HG03066 (cell line): ENCODE data around the gene DIS3L.
"Not testable (repeated sequence)": the region's sequence is repeated elsewhere in the genome, so short reads cannot be mapped to it uniquely, and the experiment has no call there.

Source experiments
- ATAC-seq: cut with Tn5 transposase; IDR thresholded peaks from one replicate; pipeline ENCODE4 v1.9.1; 2021; ENCODE audit warnings: low read depth; ENCODE audit not compliant: unreplicated experiment

The DIS3L gene

DNA sequence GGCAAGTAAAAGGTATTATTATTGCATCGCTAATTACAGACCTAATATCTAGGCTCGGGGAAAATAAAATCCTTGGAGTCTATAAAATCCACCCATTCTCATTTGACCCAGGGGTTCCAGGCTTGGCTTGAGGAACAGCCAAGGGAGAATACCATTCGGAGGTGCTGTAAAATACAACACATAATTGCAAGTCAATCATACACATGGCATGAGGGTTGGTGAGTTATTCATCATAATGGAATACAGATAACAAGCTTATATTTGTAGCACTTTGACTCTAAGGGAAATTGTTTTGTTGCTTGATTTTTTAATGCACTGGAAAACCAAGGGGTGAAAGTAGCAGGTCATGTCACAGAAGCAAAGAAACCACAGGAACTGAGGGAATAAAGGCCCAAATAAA lies 16.8 kb upstream of the DIS3L start:
- no peak for ATAC-seq

DNA sequence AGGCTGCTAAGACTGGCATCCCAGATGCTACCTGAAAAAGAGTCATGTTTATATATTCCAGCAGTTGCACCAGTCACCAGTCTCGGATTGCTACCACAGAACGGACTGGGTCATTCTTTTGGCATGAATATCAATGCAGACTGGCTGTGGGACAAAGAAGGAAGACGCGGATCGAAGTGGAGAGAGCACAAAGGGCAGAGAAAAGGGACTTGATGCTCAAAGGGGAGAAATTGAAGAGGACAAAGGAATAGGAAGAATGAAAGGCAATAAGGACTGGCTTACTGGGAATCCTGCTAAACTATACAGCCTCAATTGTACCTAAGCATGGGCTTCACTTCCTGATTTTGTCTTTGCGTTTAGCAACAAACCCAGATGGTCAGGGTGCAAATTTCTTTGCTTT lies 15.3 kb upstream of the DIS3L start:
- no peak for ATAC-seq

DNA sequence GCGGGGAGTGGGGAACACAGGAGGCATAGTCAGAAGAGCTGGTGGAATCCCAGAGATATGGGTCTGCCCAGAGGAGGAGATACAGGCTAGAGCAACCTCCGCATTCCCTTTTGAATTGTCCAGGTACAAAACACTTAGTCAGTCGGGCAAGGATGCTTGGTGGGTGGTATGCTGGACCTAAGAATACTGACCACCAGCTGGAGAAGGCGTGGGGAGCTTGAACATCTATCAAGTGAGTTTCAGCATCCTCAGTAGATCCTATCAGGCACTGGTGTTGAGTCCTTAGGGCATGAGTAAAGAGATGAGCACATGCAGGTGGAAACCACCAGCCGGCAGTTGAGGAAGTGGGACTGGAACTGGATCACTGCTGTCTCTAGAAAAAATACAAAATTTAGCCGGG lies 14.7 kb upstream of the DIS3L start:
- ATAC-seq = no peak

DNA sequence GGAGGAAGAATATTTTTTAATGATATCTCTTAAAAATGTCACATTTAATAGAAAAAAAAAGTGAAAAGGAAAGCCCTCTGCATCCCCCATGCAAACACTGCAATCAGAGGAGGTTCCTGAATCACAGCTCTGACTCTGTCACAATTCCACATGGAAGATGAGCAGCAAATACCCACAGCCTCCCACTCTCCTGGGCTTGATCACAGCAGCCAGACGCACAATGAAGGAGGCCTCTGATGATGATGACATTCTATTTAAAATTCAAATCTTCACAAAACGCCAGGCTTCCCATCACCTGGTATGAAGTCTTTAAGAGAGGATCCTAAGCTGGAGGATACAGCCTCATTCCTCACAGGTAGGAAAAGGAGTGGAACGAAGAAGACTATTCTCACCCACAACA lies 9.1 kb upstream of the DIS3L start:
- no peak for ATAC-seq

DNA sequence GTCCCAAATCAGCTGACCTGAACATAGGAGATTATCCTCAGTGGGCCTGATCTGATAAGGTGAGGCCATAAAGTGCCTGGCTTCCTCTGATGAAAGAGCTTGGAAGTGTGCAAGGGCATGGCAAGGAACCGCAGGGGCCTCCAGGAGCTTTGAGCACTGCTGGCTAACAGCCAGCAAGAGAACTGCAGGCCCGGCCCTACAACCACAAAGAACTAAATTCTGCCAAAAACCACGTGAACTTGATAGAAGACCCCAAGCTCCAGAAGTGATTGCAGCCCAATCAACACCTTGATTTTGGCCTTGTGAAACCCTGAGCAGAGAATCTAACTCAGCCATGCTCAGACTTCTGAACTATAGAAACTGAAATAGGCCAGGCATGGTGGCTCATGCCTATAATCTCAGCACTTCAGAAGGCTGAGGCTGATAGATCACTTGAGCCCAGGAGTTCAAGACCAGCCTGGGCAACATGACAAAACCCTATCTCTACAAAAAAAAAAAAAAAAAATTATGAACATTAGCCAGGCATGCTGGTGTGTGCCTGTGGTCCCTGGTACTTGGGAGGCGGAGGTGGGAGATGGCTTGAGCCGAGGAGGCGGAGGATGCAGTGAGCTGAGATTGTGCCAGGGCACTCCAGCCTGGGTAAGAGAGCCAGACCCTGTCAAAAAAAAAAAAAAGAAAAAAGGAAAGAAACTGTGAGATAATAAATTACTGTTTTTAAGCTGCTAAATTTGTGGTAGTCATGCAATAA lies 7.7 kb upstream of the DIS3L start:
- no peak for ATAC-seq

DNA sequence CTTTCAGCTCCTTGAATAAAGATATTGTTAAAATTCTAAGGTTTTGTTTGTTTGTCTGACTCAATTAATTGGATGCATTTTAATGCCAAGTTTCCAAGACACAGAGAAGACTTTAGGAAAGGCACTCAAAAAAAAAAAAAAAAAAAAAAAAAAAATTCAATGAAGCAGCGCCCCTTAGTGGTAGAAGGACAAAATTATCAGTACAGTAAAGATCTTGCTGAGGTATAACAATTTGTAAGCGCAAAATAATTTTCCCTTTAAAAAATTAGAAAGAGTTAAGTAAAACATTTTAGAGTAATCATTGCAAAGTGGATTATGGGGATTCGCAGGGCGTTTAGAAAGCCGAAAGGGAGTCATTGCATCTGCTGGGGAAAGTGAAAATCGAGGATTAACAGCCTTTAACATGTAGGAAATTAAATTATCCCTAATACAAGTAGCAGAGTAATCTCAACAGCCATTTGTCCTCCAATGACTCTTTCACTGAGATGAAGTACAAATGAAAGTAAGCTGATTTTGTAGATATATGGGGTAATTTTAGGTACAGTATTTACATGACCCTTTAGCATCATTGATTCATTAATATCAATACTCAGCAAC lies 5.8 kb upstream of the DIS3L start:
- no peak for ATAC-seq

DNA sequence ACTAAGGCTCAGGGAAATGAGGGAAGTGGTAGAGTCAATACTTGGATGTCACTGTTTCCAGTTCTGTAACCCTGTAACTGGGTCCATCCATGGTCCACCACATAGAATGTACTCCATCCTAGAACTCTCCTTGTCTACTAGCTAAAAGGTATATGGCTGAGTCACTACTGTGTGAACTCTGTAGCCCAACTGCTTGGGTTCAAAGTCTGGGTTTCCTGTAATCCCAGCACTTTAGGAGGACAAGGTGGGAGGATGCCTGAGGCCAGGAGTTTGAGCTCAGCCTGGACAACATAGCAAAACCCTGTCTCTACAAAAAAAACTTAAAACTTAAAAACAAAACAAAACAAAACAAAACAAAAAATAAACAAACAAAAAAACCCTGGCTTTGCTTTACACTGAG lies 5.3 kb upstream of the DIS3L start:
- ATAC-seq = no peak

DNA sequence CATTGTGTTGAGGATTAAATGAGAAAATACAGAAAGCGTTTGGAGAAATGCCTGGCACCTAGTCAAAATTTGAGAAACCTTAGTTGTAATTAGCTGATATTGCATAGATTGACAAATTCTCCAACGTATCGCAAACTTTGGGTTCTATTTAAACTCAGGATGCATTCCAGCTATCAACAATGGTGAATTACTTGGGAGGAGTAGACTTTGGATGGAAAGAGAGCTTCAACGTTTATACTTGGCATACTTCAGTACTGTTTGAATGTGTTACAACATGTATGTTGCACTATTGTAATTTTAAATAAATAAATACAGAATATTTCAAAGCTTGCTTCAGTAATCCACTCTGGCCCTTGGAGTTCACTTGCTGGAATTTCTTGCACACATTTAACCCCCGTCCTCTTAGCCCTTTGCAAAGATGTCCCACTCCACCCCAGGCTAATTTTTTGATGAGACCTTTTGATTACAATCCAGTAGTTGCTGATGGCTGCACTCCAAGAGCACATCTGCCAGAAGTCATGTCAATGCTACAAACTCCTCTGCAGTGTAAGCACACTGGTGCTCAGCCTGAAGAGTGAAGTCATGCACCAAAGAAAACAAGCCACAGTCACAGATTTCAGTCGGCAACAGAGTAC lies 4.7 kb upstream of the DIS3L start:
- no peak for ATAC-seq

DNA sequence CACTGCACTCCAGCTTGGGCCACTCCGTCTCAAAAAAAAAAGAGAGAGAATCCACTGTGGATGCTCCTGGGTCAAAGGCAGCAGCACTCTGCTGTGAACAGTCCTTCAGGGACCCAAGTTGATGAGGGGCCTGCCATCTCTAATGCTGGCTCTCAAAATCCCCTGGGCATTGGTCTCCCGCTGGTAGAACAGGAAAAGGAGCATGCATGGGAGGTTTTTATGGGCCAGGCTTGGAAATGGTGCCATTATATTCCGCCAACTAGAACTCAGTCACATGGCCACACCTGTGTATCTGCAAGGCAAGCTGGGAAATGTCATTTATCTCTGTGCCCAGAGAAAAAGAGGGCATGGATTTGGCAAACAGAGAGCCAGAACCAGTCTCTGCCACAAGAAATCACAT lies 3.4 kb upstream of the DIS3L start:
- no peak for ATAC-seq

DNA sequence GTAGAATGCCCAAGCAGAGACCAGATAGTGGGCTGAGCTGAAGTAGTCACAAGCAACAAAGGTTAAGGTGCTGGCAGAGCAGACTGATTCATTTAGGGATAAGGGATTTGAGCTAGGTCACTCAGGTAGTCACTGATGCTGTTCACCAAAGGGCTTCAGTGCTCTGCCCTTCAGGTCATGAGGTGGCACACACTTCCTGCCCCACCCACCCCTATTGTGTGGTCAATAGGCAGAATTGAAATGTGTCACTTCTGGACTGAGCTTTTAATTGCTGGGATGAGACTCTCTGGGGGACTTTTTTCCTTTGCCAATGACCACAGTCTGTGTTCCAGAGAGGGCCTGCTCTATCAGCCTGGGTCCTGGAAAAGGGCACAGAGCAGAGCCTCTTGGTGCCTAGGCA lies 2.9 kb upstream of the DIS3L start:
- ATAC-seq = no peak

DNA sequence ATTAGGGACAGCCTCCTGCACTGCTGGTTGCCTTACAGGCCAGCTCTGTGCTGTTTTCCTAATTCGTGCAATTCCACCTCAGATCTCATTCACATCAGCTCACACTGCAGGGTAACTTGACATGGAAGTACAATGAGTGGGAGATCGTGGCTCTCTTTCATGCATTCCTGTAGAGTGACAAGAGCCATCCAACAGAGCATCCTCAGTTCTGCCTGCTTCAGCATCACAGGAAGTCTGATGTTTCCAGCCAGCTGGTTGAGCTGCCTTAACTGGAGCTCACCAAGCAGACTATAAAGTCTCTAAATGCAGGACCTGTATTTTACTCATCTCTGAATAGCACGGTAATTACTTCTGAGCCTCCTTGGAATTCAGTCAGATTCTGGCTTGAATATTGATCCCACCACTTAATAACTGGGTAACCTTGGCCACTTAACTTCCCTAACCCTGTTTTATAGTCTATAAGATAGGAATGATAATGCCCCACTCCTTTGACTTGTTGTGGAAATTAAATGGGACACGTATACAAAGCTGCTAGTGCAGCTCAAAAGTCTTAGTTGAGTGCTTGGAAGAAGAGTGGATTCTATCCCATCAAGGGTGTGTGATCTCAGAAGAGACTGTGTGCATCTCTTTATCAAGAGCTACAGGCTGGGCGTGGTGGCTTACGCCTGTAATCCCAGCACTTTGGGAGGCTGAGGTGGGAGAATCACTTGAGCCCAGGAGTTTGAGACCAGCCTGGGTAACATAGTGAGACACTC lies 1.4 kb upstream of the DIS3L start:
- no peak for ATAC-seq

DNA sequence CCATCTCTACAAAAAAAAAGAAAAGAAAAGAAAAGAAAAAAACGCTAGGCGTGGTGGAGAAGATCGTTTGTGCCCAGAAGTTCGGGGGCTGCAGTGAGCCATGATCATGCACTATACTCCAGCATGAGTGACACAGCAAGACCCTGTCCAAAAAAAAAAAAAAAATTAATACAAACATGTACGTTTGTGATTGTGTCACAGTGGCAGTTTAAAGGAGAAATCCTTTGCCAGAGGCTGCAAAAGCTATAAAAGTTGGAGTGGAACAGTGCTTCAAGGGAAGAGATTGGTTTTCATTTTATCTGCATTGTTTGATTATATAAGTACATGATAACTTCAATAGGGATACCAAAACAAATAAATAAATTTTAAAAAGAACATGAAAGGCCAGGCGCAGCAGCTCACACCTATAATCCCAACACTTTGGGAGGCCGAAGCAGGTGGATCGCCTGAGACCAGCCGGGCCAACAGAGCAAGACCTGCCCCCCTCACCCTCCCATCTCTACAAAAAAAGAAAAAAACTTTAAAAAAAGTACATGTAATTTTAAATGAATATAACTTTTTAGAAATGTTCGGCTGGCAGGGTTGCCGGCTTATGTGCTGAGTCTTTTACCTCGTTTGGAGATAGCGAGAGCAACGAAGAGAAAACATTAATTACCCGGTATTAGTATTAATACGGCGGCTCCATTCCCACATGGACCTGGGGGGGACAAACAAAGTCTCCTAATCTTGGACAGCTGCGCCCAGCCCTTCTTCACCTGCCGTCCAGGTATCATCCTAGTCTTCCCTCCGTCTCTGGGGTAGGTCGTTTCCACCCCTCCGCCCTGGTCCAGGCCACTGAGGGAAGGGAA lies 573 bp upstream of the DIS3L start:
- ATAC-seq = peak; percentile 6

DNA sequence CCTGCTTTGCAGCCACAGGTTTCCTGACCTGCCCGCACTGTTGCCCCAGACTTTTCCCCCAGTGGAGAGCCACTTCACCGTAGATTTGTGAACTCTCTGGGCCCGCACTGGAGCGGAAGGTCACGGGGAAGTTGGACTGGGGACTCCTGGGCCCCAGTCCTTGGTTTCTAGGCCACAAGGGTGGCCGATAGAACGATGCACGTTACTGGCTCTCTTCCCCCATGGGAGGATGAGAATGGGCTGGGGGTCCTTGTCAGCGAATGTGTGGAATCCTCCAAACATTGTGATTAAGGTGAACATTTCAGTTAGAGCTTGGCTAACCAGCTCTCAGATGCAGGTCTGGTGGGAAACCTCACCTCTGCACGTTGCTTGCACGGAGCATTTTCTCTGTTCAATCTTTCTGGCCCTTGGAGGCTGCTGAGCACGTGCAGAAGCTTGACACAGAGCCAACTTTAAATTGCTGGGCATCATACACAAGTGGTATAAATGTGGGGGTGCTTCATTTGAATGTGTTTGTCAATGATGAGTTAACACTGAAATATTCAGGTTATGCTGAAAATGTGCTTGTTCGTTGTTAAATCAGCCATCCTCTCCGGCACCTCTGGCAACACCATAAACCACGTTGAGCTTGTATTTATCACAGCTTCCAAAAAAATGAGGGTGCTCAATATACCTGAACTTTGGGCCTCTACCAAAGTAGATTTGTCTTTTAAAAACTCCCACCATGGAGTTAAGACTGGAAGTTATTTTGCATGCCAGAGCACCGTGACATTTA lies 976 bp downstream of the DIS3L start:
- peak; percentile 25 for ATAC-seq

DNA sequence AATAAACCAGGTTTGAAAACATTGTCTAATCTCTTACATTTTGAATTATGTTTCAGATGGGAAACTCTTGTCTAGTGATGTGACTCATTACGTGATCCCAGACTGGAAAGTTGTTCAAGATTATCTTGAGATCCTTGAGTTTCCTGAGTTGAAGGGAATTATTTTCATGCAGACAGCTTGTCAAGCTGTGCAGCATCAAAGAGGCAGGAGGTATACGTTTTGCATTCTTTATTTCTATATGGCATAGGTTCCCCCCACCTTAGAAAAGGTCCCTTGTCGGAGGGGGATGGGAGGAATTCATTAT lies 1.5 kb downstream of the DIS3L start:
- no peak for ATAC-seq

DNA sequence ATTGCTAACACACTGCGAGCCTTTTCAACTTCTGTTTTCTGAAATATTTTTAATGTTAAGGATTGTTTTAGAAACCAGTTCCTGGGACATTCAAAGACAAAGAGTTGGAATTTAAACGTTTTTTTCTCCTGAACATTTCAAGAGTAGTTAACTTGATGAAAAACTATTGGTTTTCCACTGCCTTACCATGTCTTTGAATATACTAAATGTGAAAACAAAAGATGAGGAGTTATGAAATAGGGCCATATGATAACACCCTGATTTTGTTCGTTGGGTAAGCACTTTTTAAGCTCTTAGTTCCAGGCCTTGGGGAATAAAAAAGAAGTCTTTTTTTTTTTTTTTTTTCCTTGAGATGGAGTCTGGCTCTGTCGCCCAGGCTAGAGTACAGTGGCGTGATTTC lies 2.8 kb downstream of the DIS3L start:
- ATAC-seq = no peak

DNA sequence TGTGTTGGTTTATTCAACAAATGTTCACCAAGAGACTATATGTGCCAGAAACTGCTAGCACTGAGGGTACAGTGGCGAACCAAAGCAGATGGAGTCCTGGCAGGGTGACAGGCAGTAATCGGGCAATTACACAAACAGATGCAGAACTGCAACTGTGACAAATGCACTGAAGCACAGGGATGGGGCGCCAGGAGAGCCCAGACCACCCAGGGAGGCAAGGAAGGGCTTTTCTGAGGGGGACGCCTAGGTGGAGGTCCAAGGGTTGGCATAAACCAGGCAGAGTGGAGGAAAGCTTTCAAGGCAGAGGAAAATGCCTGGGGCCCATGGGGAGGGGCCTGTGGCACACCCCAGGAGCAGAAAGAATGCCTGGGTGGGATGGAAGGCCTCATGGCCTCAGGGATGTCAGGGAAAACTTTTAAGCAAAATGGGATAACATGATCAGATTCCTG lies 5.5 kb downstream of the DIS3L start:
- ATAC-seq = no peak

DNA sequence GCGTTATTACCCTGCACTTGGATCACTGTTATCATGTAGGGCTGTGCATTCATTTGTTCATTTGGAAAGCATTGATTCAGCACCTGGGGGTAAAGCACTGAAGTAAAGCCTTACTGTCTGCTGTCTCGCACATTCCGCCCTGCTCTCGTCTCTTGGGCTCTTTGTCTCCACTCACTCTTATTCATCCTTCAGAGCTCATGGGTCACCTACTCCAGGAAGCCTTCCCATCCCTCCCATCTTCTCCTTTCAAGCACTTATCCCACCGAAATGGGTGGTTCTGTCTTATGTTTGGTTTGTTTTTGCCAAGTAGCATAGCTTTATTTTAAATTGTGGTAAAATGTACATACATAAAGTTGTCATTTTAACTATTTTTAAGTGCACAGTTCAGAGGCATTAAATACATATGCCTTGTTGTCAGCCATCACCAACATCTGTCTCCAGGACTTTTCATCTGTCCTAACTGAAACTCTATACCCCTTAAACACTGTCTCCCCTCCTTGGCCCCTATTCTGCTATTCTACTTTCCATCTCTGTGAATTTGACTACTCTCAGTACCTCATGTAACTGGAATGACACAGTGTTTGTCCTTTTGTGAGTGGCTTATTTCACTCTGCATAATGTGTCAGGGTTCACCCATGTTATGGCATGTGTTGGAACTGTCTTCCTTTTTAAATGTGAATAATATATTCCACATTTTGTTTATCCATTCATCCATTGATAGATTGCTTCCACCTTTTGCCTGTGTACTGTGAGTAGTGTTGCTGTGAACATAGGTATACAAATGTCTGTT lies 9.3 kb downstream of the DIS3L start:
- ATAC-seq = no peak

DNA sequence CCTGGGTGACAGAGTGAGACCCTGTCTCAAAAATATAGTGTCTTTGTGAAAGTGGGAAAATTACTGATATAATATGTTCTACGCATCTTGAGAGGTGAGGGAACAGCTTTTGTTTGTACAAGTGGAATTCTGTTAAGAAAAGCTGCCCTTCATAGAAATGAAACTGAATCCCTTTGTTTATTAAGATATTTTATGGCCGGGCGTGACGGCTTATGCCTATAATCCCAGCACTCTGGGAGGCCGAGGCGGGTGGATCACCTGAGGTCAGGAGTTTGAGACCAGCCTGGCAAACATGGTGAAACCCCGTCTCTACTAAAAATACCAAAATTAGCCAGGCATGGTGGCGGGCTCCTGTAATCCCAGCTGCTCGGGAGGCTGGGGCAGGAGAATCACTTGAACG lies 11.1 kb downstream of the DIS3L start:
- not testable (repeated sequence) for ATAC-seq

DNA sequence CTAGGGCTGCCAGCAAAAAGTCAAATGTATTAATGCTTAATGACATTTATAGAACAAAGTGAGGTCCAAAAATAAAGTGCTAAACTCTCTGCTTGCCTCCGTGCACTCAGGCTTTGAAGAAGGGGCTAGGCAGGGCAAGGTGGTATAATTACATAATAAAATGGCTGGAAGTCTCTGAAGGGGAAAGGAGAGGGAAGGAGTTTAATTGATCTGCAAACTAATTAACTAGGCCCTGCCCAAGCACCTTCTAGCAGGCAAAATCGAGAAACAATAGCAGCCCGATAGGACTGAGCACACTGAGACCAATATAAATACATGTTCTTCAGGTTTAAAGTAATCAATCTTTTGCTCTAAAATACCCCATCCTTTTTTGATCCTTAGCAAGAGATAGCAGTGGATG lies 13.0 kb downstream of the DIS3L start:
- ATAC-seq = no peak
